Inflammatory macrophage treated with lipopolysaccharide for 4 hours (primary cell): ENCODE results near the gene ITGA1.
A peak's percentile ranks its signal among the peaks of the same experiment; 100 is the strongest.

Experiments used
- DNase-seq: peaks from one replicate; pipeline ENCODE4 v3.0.0-alpha.2; 2020

Gene ITGA1

DNA sequence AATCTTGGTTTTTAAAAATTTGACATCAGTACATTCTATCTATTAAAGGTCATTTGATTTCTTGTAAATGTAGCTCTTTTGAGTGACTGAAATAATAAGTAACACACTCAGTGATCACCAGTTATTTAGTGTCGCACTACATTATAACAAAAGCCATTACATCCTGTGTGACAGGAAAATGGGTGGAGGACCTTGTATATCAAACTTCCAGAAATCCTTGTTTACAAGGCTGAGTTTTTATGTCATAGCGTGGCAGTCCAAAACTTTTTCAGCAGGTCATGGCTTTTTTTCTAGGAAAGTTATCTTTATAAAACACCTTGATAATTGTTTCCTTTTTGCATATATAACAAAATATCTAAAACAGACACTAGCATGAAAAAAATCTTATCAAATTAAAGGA lies 14.4 kb upstream of the ITGA1 start:
- no peak for DNase-seq

DNA sequence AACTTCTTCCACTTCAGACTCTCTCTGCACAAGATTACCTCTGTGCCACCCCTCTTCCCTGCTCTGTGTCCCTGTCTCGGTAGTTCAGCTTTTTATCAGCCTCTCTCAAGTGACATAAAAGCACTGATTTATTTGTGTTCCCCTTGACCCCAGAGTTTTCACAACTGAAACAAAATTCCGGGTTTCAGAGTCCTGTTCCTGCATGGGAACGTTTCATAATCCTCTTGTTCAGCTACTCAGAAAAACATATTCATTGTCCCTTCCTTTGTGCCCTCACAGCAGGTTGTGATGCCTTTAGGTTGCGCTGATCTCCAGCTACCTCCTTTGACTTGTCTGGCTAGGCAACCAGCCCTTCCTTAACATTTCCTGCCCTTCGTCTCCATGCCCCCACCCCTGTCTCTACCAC lies 13.7 kb upstream of the ITGA1 start:
- no peak for DNase-seq

DNA sequence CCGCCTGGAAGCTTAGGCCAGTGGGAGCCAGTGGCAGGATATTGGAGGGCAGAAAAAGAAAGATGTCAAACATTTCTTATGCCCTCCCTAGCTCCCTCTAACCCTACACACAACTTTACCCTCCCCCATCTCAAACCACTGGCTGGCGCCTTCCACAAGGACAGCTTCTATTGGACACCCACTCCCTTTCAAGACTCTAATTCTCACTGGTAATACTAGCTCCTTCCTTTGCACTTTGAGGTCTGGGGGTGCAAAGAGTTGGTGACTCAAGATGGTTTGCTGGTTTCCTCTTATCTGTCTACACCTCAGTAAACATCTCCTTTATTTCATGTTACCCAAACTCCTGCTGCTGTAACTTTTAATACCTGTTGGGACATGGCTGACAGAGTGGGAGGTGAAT lies 11.6 kb upstream of the ITGA1 start:
- DNase-seq, result no peak

DNA sequence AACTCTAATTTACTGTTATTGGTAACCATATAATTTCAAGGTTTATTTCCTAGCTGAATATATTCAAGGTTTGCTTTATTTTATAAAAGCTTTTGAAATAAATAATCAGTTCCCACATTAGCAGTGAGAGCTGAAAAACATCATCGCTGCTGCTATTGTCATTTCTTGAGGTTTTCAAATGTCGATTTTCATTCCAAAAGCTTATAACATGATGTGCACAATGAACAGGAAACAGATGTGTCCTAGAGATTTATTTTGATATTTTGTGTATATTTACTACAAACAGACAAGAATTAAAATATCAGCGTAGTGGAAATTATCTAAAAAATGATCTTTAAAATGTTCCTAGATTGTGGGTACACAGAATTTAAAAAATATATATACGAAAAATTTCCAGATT lies 10.5 kb upstream of the ITGA1 start:
- no peak for DNase-seq

DNA sequence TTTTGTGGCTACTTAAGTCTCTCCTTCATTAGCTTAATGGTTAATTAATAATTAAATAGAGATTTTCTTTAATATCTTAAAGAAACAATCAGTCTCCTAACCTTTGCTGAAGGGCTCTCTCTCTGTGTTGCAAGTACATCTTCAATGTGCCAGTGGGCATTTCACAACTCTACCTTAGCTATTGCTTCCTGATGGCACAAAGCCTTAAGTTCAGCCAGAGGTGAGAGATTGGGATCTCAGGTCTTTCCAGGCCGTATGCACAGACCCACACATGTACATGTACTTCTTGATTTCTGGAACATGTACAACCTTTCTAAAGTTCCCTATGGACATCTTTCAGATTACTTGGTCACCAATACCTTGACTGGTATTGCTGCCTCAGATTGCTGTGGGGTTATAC lies 8.9 kb upstream of the ITGA1 start:
- no peak for DNase-seq

DNA sequence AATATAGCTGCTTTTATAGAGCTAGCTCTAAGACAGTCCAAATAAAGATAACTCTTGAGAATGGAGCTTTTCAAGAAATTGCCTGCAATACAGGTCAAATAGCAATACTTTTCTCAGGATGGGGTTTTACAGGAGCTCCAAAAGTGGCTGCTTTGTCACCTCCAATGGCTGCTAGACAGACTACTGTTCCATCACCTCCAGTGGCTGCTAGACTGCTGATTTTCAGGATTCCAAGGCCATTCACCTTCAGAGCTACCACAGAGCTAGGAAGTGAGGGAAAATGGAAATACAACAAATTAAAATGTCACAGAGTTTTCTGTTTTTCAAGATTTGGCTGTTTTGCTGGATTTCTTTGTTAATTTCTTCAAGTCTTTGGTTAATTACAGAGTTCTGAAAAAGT lies 8.5 kb upstream of the ITGA1 start:
- DNase-seq, result no peak

DNA sequence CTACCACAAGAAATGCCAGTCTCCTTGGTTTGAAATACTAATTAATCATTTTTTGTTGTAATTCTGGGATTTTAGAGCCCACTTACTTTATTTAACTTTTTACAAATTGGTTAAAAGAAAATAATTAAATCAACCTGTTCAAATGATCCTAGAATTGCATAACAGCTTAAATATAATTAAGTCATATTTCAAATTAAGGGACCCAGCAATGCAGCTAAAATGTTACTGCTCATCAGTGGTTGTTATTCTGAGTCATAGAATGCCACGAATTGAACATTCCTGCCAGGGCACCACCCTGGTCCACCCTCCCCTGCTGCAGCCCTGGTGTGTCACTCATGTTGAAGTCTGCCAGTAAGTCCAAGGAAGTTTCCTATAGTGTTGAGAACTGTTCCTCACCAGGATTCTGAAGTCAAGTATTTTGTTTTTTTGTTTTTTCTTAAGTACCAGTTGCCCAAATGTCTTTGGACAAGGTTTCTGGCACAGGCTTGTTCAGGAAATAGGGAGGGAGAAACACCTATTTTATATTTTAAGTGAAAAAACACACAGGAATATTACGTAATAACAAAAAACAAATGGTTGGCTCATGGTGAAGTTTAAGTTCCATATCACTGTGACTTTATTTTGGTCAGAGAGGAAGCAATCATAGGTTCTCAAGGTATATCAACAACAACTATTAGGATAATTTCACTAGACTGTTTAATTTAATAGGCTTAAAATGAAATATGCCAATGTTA lies 4.3 kb upstream of the ITGA1 start:
- DNase-seq, result no peak

DNA sequence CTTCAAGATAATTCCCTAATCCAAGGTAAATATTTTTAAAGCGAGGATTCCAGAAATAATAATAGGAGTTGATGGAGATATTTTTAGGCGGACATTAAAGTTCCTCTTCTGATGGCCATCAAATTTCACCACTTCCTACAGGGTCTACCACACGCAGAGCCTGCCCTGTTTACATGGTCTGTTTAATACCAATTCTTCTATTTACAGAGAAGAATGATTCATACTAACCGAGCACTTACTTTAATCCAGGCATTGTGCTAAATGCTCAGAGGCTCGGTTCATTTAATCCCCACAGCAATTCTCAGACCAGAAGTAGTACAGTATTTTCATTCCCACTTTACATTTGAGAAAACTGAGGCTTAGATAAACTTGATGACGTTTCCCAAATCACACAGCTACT lies 3.0 kb upstream of the ITGA1 start:
- no peak for DNase-seq

DNA sequence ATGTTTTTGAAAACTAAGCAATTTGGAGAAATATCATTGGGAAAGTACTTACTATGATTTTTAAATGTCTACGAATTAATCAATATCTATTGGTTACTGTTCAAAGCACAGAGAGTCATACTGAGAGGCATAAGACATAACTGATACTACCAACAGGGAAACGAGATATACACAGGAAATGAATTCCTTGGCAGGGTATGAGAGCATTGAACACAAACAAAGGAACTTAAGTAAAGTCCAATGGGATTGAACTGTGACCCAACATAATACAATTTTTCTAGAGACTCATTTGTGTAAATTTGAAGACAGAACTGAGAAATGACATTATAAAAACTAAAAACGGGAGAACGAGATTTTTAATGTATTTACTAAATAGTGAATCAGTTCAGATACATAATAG lies 1.3 kb upstream of the ITGA1 start:
- DNase-seq, result no peak

DNA sequence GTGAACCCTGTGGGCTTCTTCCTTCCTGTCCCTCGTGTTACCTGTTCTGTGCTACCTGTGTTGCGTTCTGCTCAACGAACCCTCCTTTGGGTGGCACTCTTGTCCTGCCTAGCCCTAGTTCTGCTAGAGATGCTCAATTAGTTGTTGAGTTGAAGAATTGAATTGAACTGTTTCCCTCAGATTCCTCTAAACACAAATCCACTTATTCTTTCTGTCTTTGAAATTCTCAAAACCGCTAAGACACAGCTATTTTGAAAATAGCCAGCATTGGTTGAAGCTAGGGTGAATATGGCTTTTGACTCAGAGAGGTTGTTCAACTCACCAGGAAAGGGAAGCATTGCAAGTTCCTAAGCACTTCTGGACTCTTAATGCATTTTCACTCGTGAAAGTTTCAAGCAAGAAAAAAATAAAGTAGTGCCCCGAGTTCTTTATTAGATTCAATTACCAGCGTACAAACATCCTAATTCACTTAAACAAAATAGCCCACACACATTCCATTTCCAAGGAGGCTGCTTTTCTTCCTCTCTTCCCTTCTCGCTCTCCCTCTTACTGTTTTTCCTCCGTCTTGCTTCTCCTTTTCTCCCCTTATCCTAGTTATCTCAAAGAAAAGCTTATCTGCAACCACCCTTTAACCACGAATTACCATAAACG lies 642 bp upstream of the ITGA1 start:
- peak; percentile 30 for DNase-seq

DNA sequence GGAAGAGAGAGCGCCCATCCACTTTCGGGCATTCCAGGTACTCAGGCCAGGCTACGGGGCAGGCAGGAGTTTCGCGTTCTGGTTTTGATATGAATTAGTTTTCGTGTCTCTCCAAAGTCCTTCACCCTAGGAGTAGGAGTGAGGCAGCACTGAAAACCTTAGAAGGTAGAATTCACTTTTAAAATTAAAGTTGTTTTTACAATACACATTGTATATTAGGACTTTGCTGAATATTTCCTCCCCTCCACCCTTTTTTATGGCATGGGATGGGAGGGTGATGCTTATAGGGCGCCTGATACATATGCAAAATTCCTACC lies 747 bp downstream of the ITGA1 start:
- DNase-seq, result no peak

DNA sequence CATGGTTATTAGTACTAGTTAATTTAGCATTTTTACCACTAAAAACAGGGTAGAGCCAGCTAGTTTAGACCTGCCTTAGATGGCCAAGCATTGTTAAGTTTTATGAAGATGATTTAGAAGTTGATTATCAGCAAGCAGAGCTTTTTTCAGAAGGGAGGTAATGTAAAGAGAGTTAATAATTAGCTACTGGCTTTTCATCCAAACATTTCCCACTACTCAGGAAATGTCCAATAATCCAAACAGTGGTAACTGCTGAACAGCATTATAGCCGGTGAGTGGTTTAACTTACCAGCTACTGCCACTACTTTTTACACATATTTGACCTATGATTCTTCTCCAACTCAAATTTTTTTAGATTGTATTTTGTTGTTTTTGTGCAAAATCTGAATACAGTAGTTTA lies 1.7 kb downstream of the ITGA1 start:
- DNase-seq, result no peak

DNA sequence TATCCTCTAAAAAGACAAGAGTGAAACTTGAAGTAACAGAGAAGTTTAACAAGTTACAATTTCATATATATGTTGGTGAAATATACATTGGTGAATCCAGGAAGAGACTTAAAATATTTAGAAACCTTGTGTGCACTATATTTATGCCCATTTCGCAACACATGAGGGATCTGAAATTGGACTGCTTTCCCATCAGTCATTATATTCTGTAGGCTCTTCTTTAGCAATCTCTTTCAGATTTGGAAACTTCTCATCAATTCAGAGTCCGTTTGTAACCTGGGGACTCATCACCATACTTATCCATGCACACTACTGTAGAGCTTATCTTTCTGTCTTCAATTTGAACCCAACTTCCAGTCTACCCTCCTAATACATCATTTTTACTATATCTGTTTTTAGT lies 2.1 kb downstream of the ITGA1 start:
- DNase-seq, result peak; percentile 59

DNA sequence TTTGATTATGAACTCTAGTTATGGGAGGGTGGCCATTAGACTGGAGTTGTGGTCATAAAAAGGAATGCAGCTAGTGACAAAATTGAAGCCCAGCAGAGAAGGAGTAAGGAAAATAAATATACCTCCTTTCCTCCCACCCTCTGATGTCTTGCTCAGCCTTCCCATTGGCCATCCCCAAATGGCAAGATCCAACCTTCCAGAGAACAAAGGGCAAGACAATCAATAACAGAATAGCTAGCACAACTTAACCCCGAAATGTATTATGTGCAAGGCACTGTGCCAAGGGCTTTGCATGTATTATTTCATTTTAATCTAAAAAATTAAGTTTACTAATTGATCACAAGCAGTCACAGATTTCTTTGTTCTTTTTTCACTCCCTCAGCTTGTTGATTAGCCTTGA lies 3.6 kb downstream of the ITGA1 start:
- DNase-seq, result no peak

DNA sequence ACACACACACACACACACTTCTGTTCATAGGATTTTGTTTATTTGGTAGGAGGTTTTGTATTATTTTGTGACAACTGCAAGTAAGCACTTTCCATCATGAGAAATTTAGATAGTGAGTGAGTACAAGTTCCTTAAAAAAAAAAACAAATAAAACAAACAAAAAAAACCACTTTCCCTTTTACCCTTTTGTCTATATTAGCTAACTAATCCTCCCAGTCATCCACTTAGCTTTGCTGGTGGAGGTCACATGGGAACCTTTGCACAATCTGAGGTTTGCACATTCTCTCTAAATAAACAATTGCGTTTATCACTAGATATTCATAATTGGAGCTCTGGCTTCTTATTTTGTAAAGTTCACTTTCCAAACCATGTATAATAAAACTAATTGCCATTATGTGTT lies 6.8 kb downstream of the ITGA1 start:
- peak; percentile 83 for DNase-seq

DNA sequence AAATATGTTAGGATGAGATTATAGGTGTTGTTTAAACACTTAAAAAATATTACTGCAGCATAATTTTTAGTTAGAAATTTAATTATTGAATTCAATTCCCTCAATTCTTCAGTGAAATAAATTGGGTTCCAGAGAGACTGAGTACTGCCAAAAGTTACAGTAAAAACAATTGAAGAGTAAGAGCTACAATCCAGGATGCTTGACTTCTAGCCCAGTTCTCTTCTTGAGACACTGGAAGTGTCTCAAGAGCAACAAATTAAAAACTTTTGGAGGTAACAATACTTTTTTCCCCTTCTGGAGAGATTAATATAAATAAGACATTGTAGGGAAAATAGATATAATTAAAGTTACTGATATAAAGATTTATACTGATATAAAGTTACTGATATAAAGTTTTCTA lies 8.3 kb downstream of the ITGA1 start:
- no peak for DNase-seq

DNA sequence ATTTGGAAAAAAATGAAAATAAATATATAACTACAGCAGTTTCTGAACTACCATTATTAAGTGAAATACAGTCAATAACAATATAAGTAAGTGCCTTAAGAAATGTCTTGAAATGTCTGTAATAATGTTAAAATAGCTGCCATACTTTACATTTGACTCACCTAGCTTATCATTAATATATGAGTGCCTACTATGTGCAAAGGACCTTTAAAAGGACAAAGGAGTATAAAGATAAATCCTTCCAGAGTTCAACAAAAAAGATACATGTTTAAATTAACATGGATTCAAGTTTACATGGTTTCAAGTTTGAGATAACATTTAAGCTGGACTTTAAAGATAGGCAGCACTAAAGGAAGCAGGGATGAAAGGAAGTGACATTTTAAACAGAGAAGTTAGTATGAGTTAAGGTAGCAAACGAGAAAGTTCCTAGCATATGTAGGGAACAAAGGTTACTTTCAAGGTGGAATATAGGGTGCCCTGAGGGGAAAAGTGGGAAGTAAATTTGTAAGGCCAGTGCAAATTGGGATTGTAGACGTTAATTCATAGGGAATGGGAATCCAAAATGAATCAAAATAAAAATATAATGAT lies 8.9 kb downstream of the ITGA1 start:
- DNase-seq, result no peak

DNA sequence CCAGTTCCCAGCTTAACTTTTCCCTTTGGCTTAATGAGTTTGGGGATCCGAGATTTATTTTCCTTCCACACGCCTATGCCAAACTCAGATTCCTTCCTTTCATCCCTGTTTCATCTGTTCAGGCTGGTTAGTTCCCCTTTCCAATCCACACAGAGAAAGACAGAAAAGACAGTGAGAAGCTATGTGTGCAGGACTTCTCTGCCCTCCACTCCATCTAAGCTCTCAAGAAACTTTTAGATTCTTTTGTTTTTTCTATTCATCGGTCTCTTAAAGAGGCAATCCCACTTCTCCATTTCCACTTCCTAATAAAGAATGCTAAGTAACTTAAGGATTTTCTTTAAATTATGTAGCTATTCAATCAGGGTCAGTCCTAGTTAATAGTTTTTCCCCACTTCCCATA lies 11.2 kb downstream of the ITGA1 start:
- DNase-seq, result peak; percentile 35

DNA sequence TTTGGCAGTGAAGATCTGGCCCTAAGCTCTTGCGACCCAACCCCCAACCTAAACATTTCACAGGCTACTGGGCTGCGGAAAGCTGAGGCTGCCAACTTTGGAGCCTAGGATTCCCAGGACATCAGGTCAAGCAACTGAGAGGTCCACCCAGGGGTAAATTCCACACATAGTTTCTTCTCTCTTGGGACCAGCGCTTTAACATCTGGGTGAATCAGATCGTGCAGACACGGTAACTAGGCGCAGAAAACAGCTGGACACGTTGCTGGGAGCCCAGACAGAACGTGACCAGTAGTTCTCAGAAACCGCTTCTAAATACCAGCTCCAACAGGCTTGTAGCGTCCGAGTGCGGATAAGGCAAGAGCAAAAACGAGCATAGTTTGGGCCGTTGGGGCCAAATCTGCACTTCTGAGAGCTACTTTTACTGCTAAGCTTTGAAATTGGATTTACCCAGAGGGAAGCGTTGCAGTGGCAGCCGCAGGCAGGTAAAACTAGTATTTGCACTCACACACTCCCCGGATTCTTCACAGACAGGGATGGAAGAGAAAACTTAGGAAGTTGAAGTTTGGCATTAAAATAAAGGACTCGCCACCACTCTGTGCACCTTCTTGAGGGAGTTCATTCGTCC lies 11.8 kb downstream of the ITGA1 start:
- peak; percentile 25 for DNase-seq

DNA sequence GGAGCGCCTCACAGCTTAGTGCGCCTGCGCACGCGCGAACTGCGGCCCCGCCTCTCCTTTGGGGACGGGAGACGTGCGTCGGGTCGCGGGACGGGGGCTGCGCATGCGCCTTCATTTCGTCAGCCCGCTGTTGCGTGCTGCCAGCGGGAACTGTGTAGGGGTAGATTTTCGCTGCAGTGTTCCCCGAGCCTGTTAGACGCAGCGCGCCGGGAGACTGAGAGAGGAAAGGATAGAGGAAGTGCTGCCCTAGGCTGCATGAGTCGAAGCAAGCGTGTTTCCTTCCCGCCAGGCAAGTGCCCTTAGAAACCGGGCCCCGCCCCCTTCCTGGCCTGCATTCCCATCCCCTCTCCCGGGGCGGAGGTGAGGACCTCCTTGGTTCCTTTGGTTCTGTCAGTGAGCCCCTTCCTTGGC lies 12.3 kb downstream of the ITGA1 start:
- DNase-seq, result peak; percentile 99

DNA sequence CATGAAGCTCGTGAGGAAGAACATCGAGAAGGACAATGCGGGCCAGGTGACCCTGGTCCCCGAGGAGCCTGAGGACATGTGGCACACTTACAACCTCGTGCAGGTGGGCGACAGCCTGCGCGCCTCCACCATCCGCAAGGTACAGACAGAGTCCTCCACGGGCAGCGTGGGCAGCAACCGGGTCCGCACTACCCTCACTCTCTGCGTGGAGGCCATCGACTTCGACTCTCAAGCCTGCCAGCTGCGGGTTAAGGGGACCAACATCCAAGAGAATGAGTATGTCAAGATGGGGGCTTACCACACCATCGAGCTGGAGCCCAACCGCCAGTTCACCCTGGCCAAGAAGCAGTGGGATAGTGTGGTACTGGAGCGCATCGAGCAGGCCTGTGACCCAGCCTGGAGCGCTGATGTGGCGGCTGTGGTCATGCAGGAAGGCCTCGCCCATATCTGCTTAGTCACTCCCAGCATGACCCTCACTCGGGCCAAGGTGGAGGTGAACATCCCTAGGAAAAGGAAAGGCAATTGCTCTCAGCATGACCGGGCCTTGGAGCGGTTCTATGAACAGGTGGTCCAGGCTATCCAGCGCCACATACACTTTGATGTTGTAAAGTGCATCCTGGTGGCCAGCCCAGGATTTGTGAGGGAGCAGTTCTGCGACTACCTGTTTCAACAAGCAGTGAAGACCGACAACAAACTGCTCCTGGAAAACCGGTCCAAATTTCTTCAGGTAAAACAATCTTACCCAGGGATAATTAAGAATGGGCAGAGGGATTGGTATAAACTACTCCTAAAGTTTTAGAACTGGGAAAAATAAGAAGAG lies 12.9 kb downstream of the ITGA1 start:
- DNase-seq, result peak; percentile 64

DNA sequence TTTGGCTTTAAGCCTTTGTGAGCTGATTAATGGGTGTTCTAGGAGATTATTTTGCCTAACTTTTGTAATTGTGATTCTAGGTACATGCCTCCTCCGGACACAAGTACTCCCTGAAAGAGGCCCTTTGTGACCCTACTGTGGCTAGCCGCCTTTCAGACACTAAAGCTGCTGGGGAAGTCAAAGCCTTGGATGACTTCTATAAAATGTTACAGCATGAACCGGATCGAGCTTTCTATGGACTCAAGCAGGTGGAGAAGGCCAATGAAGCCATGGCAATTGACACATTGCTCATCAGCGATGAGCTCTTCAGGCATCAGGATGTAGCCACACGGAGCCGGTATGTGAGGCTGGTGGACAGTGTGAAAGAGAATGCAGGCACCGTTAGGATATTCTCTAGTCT lies 13.6 kb downstream of the ITGA1 start:
- DNase-seq, result no peak

DNA sequence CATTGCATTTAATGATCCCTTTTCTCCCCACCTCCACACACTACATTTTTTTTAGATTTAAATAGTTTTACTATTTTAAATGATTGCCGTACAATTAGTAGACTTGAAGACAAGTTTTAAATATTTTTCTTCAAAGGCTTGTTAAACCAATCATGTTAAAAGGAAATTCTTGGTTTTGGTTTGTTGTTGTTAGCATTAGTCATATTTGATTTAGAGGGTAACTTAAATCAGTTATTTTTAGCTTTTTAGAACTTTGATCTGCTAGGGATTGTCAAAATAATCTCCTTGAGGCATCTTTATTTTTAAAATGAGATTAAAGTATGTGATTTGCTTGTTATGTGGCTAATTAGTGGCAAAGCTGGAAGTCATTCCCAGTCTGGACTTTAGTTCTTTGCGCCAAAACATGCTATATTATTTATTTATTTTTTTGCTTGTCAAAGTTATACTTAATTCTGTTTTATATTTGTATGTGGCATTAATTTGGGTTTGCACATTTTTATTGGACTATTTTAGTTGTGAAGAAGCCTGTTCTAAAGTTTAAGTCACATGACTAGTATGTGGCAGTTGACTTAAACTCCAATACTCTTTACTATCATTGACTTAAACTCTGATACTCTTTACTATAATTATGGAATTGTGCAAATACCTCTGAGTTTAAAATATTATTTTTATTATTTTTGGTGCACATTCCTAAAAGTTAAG lies 14.7 kb downstream of the ITGA1 start:
- no peak for DNase-seq
